Mucosa of gallbladder (tissue), 1 donor: ENCODE data around the gene MSI2. TPM values are rescaled to one million over a fixed set of nuclear protein-coding genes. Genes with fewer than 3 reads are reported as not detected.

Source experiments
- DNase-seq: peaks from one replicate; pipeline ENCODE4 v3.0.0-alpha.2; 2020; ENCODE audit warnings: low spot score
- total RNA-seq: library from RNA; stranded (reverse); gene quantifications from one replicate; pipeline ENCODE4 v1.2.1, GENCODE V29; 2021
- donor health status: DM: no; HTN: no; CAD: no.

MSI2 gene
- total RNA-seq, 1 donor from 2014 or later, result 133 TPM

GRCh38 chr17:57365420-57365819 lies 109.1 kb downstream of the MSI2 start:
- DNase-seq, result no peak

GRCh38 chr17:57366177-57366557 lies 109.8 kb downstream of the MSI2 start:
- DNase-seq, result no peak

- peak; percentile 58 for DNase-seq
Observed at GRCh38 chr17:57366558-57367351, 110.4 kb downstream of the MSI2 start.

DNA sequence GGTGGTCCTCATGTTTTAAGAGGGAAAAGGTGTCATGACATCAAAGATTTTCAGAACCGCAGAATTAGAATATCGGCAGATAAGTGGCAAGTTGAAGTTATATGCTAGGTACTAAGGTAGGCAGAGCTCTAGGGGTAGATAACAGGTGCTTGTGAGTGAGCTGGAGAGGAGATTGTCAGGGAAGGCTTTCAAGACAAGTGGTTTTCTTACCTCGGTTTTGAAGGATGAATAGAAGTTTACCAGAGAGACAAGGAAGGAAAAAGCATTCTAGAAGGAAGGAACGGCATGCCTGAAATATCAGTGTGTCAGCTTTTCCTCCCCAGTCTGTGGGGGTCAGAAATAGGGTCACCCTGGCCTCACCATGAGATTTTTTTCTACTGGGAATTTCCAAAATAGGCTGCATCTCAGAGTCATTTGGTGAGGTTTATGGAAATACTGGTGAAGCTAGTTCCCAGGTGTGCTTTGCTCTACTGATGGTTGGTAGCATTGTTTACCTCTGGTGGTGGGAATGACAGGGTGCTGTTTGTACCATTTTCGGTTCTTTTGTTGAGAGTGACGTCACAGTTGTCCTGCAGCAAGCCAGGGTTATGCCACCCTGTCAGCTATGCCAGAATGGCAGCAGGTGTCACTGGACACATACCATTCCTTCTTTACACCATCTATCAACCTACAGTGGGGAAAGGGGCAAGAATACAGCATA lies 112.5 kb downstream of the MSI2 start:
- no peak for DNase-seq

- DNase-seq, result no peak
Observed at GRCh38 chr17:57369509-57369945, 113.2 kb downstream of the MSI2 start.

- DNase-seq, result peak; percentile 46
Observed at GRCh38 chr17:57370037-57370581, 113.8 kb downstream of the MSI2 start.

- no peak for DNase-seq
Observed at GRCh38 chr17:57370619-57371018, 114.3 kb downstream of the MSI2 start.

DNA sequence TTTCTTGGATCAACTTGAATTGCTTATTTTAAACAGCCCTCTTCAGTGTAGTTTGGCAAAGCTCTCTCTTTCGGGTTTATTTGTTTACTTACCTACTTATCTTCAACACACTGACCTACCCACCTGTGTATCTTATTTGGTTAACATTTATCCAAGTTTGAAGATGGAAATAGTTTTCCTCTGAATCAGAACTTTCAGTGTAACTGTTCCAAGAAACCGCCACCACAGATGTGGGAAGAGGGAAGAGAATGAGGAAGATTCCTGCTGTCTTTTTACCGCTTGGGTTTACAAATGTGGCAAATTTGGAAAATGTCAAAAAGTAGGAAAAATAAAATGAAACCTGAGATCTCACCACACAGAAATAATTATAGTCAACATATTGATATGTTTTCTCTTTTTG lies 115.8 kb downstream of the MSI2 start:
- DNase-seq, result no peak

DNA sequence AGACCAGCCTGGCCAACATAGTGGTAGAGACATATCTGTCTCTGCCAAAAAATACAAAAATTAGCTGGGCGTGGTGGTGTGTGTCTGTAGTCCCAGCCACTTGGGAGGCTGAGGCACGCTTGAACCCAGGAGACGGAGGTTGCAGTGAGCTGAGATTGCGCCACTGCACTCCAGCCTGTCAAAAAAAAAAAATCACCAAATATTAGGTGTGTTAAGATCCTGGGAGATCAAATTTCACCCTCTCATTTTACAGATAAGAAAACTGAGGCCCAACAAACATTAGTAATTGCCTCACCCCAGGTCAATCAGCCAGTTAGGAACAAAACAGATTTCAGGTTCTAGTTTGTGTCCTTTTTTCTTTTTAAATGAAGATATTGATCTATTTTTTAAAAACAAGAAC lies 116.7 kb downstream of the MSI2 start:
- DNase-seq, result no peak

DNA sequence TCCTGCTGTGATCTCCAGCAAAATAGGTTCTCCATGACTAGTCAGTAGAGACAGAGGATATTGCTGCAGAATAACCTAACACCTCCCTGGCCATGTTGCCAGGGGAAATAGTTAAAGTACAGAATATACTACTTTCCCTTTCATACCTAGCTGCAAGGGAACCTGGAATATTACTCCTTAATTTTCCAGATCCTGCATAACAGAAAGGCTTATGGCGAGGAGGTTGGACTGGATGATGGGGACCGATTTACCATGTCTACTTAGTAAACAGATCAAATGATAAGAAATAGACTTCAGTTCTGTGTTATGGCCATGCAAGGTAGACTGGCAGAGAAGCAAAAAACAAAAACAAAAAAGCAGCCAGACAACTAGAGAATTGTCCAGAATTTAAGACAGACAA lies 117.4 kb downstream of the MSI2 start:
- no peak for DNase-seq

GRCh38 chr17:57375040-57375769 lies 118.9 kb downstream of the MSI2 start:
- no peak for DNase-seq

DNA sequence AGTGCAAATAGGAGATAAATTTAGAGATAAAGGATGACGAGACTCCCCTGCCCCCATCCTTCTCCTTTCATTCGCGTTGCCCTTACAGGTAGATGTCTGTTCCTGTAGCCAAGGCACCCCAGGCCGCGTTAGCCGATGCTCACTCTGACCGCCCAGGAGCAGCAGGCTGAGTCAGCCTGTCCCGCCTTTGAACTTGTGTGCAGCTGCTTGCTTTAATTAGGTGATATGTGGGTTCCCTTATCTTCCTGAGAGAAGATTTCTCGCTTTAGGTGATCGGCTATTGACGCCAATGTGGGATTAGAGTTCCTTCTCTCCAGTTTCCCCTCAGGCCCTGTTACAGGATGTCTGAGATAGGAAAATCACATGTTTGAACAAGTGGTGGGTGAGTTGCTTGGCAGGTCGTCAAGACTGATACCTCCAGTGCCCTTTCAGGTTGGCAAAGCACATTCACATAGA lies 119.5 kb downstream of the MSI2 start:
- DNase-seq, result no peak

GRCh38 chr17:57377094-57377493 lies 120.8 kb downstream of the MSI2 start:
- peak; percentile 68 for DNase-seq

- no peak for DNase-seq
Observed at GRCh38 chr17:57379237-57379894, 123.0 kb downstream of the MSI2 start.

DNA sequence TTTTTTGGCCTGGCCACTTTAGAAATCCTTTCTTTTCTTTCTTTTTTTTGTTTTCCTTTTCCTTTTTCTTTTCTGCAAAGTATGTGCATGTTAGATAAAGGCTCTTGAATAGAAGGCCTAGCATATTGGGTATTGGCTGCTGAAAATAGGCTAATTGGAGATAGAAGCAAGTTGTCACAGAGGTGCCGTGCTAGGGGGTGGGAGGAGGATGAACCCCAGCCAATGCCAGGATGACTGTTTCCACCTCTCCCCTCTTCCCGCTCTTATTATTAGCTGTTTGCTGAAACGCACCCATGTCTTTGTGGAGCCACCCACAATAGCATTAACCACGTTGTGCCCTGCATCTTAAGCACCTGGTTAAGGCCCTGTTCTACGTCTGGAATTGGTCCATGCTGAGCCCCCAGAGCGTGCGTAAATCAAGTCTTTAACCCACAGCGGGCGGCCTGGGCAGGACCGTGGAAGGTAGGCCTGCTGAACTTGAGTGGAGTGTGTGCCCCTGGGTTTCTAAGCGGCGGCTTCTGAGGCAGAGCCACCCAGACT lies 123.6 kb downstream of the MSI2 start:
- DNase-seq, result no peak

DNA sequence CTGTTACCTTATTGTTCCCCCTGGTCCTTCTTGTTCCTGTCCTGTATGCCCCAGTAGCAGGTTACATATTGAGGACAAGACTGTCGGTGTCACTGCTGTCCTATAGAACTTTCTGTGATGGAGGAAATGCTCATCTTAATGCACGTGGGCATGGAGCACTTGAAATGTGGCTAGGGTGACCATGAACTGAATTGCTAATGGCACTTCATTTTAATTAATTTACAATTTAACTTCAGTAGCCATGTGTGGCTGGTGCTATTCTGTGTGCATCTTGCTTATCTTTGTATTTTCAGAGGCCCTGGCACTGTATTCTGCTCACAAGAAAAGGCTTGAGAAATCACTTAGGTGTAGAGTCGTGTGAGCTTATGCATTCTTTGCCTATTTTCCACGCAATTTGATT lies 125.2 kb downstream of the MSI2 start:
- no peak for DNase-seq

DNA sequence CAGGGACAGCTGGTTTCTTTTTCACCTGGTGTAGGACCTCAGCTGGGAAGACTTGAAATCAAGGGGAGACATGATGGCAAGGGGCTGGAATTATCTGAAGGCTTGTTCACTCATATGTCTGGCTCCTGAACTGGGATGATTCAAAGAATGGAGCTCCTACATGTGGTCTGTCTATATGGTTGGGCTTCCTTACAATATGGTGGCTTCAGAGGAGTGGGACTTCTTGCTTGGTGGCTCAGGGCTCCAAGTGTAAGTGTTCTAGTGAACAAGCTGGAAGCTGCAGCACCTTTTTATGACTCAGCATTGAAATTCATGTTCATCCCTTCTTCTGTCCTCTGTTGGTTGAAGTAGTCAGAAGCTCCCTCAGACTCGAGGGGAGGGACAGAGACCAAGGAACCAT lies 127.9 kb downstream of the MSI2 start:
- DNase-seq, result no peak

- no peak for DNase-seq
Observed at GRCh38 chr17:57385975-57386374, 129.7 kb downstream of the MSI2 start.

DNA sequence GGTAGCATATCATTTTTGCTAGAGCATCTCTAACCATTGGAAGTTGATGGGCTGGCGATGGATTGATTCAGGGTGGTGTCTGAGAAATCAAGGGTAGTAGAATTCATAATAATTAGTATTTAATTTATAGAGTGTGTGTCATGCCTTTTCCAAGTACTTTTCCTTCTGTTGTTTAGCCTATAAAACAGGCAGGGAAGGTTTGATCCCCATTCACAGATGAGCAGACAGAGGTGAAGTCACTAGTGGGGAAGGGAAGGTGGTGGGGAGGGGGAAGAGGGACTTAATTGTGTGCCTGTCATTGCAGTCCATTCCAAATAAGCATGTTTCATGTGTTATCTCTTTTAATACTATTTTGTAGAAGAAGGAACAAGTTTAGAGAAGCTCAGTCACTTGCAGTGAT lies 131.3 kb downstream of the MSI2 start:
- no peak for DNase-seq

DNA sequence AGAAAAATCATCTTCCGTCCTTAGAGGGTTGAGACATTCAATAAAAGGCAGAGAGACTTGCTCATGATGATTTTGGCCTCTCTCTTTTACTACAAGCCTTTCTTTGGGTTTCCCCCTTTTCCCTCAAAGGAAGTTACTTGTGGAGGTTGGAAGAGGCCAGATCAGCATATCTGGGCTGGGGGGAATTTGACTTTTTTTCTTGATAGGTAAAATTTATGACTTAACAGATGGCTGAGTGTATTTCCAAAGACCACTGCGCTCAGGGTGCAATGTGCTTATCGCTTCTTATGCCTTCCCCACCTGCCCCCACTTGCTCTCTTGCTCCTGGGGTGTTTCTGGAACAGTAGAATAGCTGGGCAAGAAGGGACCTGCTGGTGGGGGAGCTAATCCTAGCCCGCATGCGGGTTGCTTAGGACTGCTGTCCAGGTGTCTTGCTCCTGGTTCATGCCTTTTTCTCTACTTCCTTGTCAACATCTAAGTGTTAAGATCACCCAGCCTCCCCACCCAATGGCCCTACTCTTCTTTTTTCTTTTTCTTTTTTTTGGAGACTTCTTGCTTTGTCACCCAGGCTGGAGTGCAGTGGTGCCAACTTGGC lies 131.9 kb downstream of the MSI2 start:
- no peak for DNase-seq

DNA sequence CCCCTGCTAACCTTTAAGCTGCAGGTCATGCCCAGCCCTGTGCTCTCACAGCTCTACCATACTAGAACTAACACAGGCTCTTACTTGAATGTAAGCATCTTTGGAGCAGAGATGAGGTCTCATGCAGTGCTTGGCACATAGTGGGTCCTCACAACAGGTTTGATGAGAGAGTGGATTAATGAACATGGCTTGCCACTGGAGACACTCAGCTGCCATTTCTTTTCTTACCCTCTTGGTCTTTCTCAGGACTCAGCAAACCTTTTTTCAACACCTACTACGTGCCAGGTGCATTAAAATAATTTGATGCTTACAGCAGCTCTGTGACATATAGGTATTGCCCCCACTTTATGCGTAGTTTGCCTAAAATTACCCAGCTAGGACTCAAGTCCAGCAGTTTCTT lies 133.2 kb downstream of the MSI2 start:
- DNase-seq, result no peak
